ENCODE results near the gene ITGB2. TPM values are rescaled to one million over a fixed set of nuclear protein-coding genes. Genes with fewer than 3 reads are reported as not detected.

ITGB2 gene
- total RNA-seq, 1 experiment from 2014 or later: 1.5 TPM

DNA sequence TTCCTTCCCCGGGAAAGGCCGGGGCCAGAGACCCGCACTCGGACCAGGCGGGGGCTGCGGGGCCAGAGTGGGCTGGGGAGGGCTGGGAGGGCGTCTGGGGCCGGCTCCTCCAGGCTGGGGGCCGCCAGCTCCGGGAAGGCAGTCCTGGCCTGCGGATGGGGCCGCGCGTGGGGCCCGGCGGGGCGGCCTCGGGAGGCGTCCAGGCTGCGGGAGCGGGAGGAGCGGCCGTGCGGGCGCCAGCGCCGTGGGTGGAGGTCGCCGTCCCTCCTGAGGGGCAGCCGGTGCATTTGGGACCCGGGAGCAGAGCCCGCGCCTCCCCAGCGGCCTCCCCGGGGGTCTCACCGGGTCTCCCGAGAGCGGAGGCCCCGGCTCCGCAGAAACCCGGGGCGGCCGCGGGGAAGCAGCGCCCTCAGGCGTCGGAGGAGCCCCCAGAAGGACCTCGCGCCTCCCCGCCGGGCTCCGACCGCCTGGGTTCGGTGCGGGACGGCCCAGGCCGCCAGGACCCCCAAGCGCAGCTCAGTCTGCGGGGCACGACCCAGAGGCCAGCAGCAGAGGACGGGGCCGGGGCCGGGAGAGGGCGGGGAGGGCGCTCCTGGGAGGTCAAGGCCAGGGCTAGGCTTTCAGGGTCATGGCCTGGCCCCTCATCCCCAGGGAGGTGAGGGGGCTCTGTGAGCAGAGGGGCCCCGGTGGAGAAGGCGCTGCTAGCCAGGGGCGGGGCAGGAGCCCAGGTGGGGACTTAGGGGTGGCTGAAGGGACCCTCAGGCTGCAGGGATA is 11.9 kb upstream of the ITGB2 start:
- intact Hi-C loops (cut with micrococcal nuclease): no loop called here
- Histone ChIP-seq H3K27me3 (ENCODE audit: insufficient read depth, low read length) (peaks cover 41% of the 10 kb centered on the region; the same call in 1 of the 2 replicates), H4K20me1 (ENCODE audit: insufficient read depth) (no peaks in the 10 kb centered on the region), H3K9me3 (ENCODE audit: control insufficient read depth in 1 of 2, insufficient read depth in 1 of 2, low read depth in 1 of 2, low read length in 2 of 2) (no peaks in the 10 kb centered on the region), H2AFZ (ENCODE audit: low read depth, low read length, poor library complexity, severe bottlenecking) (no peak overlapping the region), H3K36me3 (ENCODE audit: control insufficient read depth in 1 of 2, insufficient read depth in 2 of 2, low read length in 2 of 2) (no peaks in the 10 kb centered on the region), H3K4me2 (ENCODE audit: low read length) (no peak overlapping the region), H3K79me2 (ENCODE audit: insufficient read depth, low read length) (no peaks in the 10 kb centered on the region), H3K9me2 (ENCODE audit: insufficient read depth) (no peaks in the 10 kb centered on the region), H3K4me3 (replicated peaks in 1 of 2; ENCODE audit: low read depth in 1 of 2, low read length in 2 of 2) (no peak overlapping the region), H3K27ac (ENCODE audit: low read depth, low read length) (no peak overlapping the region), H3K4me1 (ENCODE audit: control insufficient read depth in 1 of 2, insufficient read depth in 2 of 2, low read length in 2 of 2) (peaks cover 11 to 21% of the 10 kb centered on the region in 2 experiments), H3K9ac (ENCODE audit: low read length) (no peak overlapping the region)
- TF ChIP-seq, protein P1, sequence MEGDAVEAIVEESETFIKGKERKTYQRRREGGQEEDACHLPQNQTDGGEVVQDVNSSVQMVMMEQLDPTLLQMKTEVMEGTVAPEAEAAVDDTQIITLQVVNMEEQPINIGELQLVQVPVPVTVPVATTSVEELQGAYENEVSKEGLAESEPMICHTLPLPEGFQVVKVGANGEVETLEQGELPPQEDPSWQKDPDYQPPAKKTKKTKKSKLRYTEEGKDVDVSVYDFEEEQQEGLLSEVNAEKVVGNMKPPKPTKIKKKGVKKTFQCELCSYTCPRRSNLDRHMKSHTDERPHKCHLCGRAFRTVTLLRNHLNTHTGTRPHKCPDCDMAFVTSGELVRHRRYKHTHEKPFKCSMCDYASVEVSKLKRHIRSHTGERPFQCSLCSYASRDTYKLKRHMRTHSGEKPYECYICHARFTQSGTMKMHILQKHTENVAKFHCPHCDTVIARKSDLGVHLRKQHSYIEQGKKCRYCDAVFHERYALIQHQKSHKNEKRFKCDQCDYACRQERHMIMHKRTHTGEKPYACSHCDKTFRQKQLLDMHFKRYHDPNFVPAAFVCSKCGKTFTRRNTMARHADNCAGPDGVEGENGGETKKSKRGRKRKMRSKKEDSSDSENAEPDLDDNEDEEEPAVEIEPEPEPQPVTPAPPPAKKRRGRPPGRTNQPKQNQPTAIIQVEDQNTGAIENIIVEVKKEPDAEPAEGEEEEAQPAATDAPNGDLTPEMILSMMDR (IDR thresholded peaks at IDR 0.05 in 2 of 3, conservative IDR thresholded peaks at IDR 0.05 in 1 of 3; ENCODE audit: borderline replicate concordance in 1 of 3, insufficient read depth in 1 of 3, low read depth in 2 of 3, low read length in 2 of 3): no peak
- no peak for TF ChIP-seq TCF7L2 (IDR thresholded peaks at IDR 0.05; ENCODE audit: borderline replicate concordance, extremely low read depth, insufficient read depth, insufficient read length)
- TF ChIP-seq JUND (IDR thresholded peaks at IDR 0.05): no peak
- no peak for DNase-seq (ENCODE audit: low read depth, low spot score)
- ChIA-PET RAD21 (ENCODE audit: low non-redundant PET in 1 of 2, low total read pairs in 2 of 2, uncharacterized antibody in 2 of 2, unreplicated experiment in 2 of 2) (no interaction called here), POLR2A (no interaction called here), CTCF (no interaction called here)
- no peak for ATAC-seq
- BruUV-seq (replicated peaks): no TSS peak

DNA sequence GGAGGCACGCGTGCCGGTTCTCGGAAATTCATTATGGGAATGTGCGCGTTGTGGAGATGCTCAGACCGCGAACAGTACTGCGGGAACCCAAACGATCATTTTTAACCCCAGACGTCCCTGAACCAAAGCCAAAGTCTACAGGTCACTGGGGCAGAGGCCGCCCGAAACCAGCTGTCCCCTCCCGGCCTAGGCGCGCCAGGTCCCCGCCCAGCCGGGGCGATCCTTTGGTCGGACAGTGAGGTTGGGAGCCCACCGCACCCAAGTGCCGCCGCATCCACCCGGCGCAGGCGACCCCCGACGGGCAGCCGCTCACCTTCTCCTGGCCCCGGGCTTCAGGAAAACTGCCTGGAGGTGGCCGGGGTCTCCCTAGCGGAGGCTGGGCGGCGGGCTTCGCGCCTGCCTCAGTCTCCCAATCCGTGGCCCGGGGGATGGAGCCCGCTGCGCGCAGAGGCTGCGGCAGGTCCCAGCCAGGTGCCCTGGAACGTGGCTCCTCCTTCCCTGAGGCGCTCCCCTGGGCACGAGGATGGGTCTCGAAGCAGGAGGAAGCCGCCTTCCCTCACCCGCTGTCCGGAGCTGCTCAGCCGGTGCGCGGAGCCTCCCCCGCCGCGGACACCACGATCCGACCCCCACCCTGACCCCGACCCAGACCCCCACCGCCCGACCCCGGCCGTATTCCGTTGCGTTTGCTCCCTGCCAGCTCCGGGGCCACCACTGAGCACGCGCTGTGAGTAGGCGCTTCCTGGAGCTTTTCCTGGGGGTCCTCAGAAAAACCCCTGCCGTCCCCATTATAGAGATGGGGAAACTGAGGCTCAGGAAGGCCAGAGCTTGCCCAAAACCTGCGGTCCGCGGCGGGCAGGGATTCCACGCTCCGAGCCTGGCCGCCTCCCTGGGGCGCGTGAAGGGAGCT is 11.1 kb upstream of the ITGB2 start:
- no peaks in the 10 kb centered on the region for H3K9me3 ChIP-seq (ENCODE audit: control insufficient read depth in 1 of 2, insufficient read depth in 1 of 2, low read depth in 1 of 2, low read length in 2 of 2)
- peaks cover 46% of the 10 kb centered on the region for H3K27me3 ChIP-seq (ENCODE audit: insufficient read depth, low read length)
- ATAC-seq (no peak), DNase-seq (ENCODE audit: low read depth, low spot score) (no peak)
- no peaks in the 10 kb centered on the region for H3K36me3 ChIP-seq (ENCODE audit: control insufficient read depth in 1 of 2, insufficient read depth in 2 of 2, low read length in 2 of 2)
- H3K27ac ChIP-seq (ENCODE audit: low read depth, low read length): no peak overlapping the region
- ChIA-PET RAD21 (ENCODE audit: low non-redundant PET in 1 of 2, low total read pairs in 2 of 2, uncharacterized antibody in 2 of 2, unreplicated experiment in 2 of 2) (no interaction called here), CTCF (no interaction called here), POLR2A (no interaction called here)
- no peak overlapping the region for H3K4me3 ChIP-seq (replicated peaks in 1 of 2; ENCODE audit: low read depth in 1 of 2, low read length in 2 of 2)
- intact Hi-C loops (cut with micrococcal nuclease): no loop called here
- H3K9me2 ChIP-seq (ENCODE audit: insufficient read depth): no peaks in the 10 kb centered on the region
- no peak overlapping the region for H3K9ac ChIP-seq (ENCODE audit: low read length)
- TF ChIP-seq POLR2AphosphoS5 (IDR thresholded peaks at IDR 0.05; ENCODE audit: low read depth, low read length): no peak
- no peak for TF ChIP-seq CEBPB (IDR thresholded peaks at IDR 0.05; ENCODE audit: low read depth)
- TF ChIP-seq, protein P2, sequence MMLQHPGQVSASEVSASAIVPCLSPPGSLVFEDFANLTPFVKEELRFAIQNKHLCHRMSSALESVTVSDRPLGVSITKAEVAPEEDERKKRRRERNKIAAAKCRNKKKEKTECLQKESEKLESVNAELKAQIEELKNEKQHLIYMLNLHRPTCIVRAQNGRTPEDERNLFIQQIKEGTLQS (IDR thresholded peaks at IDR 0.05): no peak
- no peak for TF ChIP-seq JUND (IDR thresholded peaks at IDR 0.05)
- TF ChIP-seq TCF7L2 (IDR thresholded peaks at IDR 0.05; ENCODE audit: borderline replicate concordance, extremely low read depth, insufficient read depth, insufficient read length): no peak
- TF ChIP-seq, protein P1 (IDR thresholded peaks at IDR 0.05 in 2 of 3, conservative IDR thresholded peaks at IDR 0.05 in 1 of 3; ENCODE audit: borderline replicate concordance in 1 of 3, insufficient read depth in 1 of 3, low read depth in 2 of 3, low read length in 2 of 3): no peak
- TF ChIP-seq, protein P3, sequence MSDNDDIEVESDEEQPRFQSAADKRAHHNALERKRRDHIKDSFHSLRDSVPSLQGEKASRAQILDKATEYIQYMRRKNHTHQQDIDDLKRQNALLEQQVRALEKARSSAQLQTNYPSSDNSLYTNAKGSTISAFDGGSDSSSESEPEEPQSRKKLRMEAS (IDR thresholded peaks at IDR 0.05): no peak
- peaks cover 20 to 29% of the 10 kb centered on the region in 2 experiments for H3K4me1 ChIP-seq (ENCODE audit: control insufficient read depth in 1 of 2, insufficient read depth in 2 of 2, low read length in 2 of 2)
- no TSS peak for BruUV-seq (replicated peaks)
- no peak overlapping the region for H2AFZ ChIP-seq (ENCODE audit: low read depth, low read length, poor library complexity, severe bottlenecking)
- no peaks in the 10 kb centered on the region for H4K20me1 ChIP-seq (ENCODE audit: insufficient read depth)
- no peaks in the 10 kb centered on the region for H3K79me2 ChIP-seq (ENCODE audit: insufficient read depth, low read length)
- H3K4me2 ChIP-seq (ENCODE audit: low read length): no peak overlapping the region
